ENCODE measurements around the gene ATP5PO. TPM values are rescaled to one million over a fixed set of nuclear protein-coding genes. Genes with fewer than 3 reads are reported as not detected.
A peak's percentile ranks its signal among the peaks of the same experiment; 100 is the strongest.

ATP5PO gene
- polyA plus RNA-seq, 1 of the 3 experiments (the other 2 are of a cell fraction): 148 TPM

GRCh38 chr21:33902349-33902748 is 13.3 kb downstream of the ATP5PO start:
- H3K4me3 ChIP-seq (ENCODE audit: low read depth in 2 of 2, low read length in 1 of 2): no peak overlapping the region
- 94% methylated on average over 6 of the region's 6 CpGs for WGBS (ENCODE audit: low lambda C conversion rate)
- POLR2A ChIA-PET: no interaction called here

GRCh38 chr21:33901412-33902288 is 14.0 kb downstream of the ATP5PO start:
- ChIA-PET POLR2A (no interaction called here), CTCF (interaction anchor here (0.6 to 1.4 kb wide), 6 partner anchors 10 to 460 kb away, joined by 3 to 5 read pairs (median 4); no protein-coding TSS in a partner anchor)
- Histone ChIP-seq H3K79me2 (ENCODE audit: insufficient read depth) (no peaks in the 10 kb centered on the region), H3K4me1 (ENCODE audit: control insufficient read depth in 1 of 2, insufficient read depth in 2 of 2, low read depth in 1 of 2, low read length in 1 of 2) (no peaks in the 10 kb centered on the region), H3K9me3 (no peaks in the 10 kb centered on the region), H3F3A (replicated peaks; ENCODE audit: insufficient read depth) (peaks cover 6% of the 10 kb centered on the region), H2AFZ (ENCODE audit: low read depth) (no peak overlapping the region), H3K4me2 (no peak overlapping the region), H3K4me3 (ENCODE audit: low read depth in 2 of 2, low read length in 1 of 2) (peak overlapping the region in 1 of 2 experiments; percentile 12; a peak in 1 of 4 replicates), H3K9me2 (no peaks in the 10 kb centered on the region), H3K9ac (no peak overlapping the region), H4K20me1 (ENCODE audit: insufficient read depth) (no peaks in the 10 kb centered on the region), H3K27me3 (ENCODE audit: insufficient read depth) (no peaks in the 10 kb centered on the region), H3K36me3 (replicated peaks in 1 of 2; ENCODE audit: control insufficient read depth in 1 of 2, insufficient read depth in 2 of 2, low read length in 1 of 2) (peaks cover 32 to 33% of the 10 kb centered on the region in 2 experiments), H3K27ac (ENCODE audit: low read depth in 2 of 2, low read length in 1 of 2) (no peak overlapping the region)
- 82% methylated on average over 12 of the region's 13 CpGs for WGBS (ENCODE audit: low lambda C conversion rate)
- peak; percentile 62 for DNase-seq
- peak; percentile 44 for TF ChIP-seq MXI1 (IDR thresholded peaks at IDR 0.05; ENCODE audit: low read depth, low read length)
- TF ChIP-seq USF1 (IDR thresholded peaks at IDR 0.05; ENCODE audit: borderline replicate concordance, low read depth): peak; percentile 70; the same call in 1 of the 2 replicates
- no peak for TF ChIP-seq YY1 (IDR thresholded peaks at IDR 0.05; ENCODE audit: low read depth)
- 0 out of 2 replicates have a peak, but pooled peaks have one; percentile 36 for TF ChIP-seq SIN3A (IDR thresholded peaks at IDR 0.05; ENCODE audit: borderline replicate concordance, low read depth, low read length)
- no peak for TF ChIP-seq JUND (IDR thresholded peaks at IDR 0.05)
- TF ChIP-seq CTCF (IDR thresholded peaks at IDR 0.05): peak; percentile 60
- TF ChIP-seq SMC3 (IDR thresholded peaks at IDR 0.05; ENCODE audit: low read depth, low read length): peak; percentile 54
- peak; percentile 71 for TF ChIP-seq MAX (IDR thresholded peaks at IDR 0.05; ENCODE audit: low read depth)
- TF ChIP-seq RAD21 (IDR thresholded peaks at IDR 0.05; ENCODE audit: low read length): peak; percentile 72

More at GRCh38 chr21:33902349-33902748, 13.3 kb downstream of the ATP5PO start:
- Histone ChIP-seq H3K27ac (ENCODE audit: low read depth in 2 of 2, low read length in 1 of 2) (no peak overlapping the region), H4K20me1 (ENCODE audit: insufficient read depth) (no peaks in the 10 kb centered on the region), H3K9ac (no peak overlapping the region), H3K36me3 (replicated peaks in 1 of 2; ENCODE audit: control insufficient read depth in 1 of 2, insufficient read depth in 2 of 2, low read length in 1 of 2) (peaks cover 39 to 40% of the 10 kb centered on the region in 2 experiments), H3K4me1 (ENCODE audit: control insufficient read depth in 1 of 2, insufficient read depth in 2 of 2, low read depth in 1 of 2, low read length in 1 of 2) (no peaks in the 10 kb centered on the region), H3K79me2 (ENCODE audit: insufficient read depth) (no peaks in the 10 kb centered on the region), H3K27me3 (ENCODE audit: insufficient read depth) (no peaks in the 10 kb centered on the region), H3K4me2 (no peak overlapping the region), H3K9me3 (no peaks in the 10 kb centered on the region), H2AFZ (ENCODE audit: low read depth) (no peak overlapping the region), H3F3A (replicated peaks; ENCODE audit: insufficient read depth) (peaks cover 6% of the 10 kb centered on the region), H3K9me2 (no peaks in the 10 kb centered on the region)
- DNase-seq: no peak
- CTCF ChIA-PET: interaction anchor here (0.6 to 1.4 kb wide), 5 partner anchors 10 to 460 kb away, joined by 3 to 5 read pairs (median 4); no protein-coding TSS in a partner anchor
- TF ChIP-seq RFX5 (IDR thresholded peaks at IDR 0.05; ENCODE audit: low read length): no peak
- TF ChIP-seq CTCF (IDR thresholded peaks at IDR 0.05): no peak
- TF ChIP-seq NRF1 (IDR thresholded peaks at IDR 0.05; ENCODE audit: low read depth, low read length): no peak
- TF ChIP-seq SMC3 (IDR thresholded peaks at IDR 0.05; ENCODE audit: low read depth, low read length): no peak
- no peak for TF ChIP-seq USF1 (IDR thresholded peaks at IDR 0.05; ENCODE audit: borderline replicate concordance, low read depth)
- TF ChIP-seq MXI1 (IDR thresholded peaks at IDR 0.05; ENCODE audit: low read depth, low read length): no peak
- TF ChIP-seq FOSL2 (IDR thresholded peaks at IDR 0.05; ENCODE audit: borderline replicate concordance, low read depth): no peak
- TF ChIP-seq JUND (IDR thresholded peaks at IDR 0.05): no peak
- TF ChIP-seq POLR2AphosphoS5 (IDR thresholded peaks at IDR 0.05; ENCODE audit: low read depth, low read length): no peak
- no peak for TF ChIP-seq RXRA (IDR thresholded peaks at IDR 0.05; ENCODE audit: borderline replicate concordance, low read depth)
- TF ChIP-seq EP300 (IDR thresholded peaks at IDR 0.05; ENCODE audit: borderline replicate concordance in 1 of 2, low read depth in 1 of 2, low read length in 1 of 2): no peak

All from SK-N-SH (cell line).